ENCODE results near the gene TRMT112.

- TF ChIP-seq CTCF (IDR thresholded peaks at IDR 0.05) (peak in 5 of 12 donors; percentile 11 to 34 (median 28)), POLR2A (IDR thresholded peaks at IDR 0.05) (no peak)
These were observed 39.4 kb upstream of the TRMT112 start for GRCh38 chr11:64356498-64357411.
